Esophagus muscularis mucosa (tissue), 4 donors: Measurements from ENCODE around the gene ZNF627. TPM values are rescaled to one million over a fixed set of nuclear protein-coding genes. Genes with fewer than 3 reads are reported as not detected.

Experiments
- DNase-seq: peaks from one replicate; pipeline ENCODE4 v3.0.0-alpha.2; 2017; ENCODE audit errors: extremely low spot score
- H3K27ac ChIP-seq, 4 donors: fragments of 200-600 bp; sonication (generic); replicated peaks in 1 of 4; 1 replicate in 3 of 4; 2 replicates in 1 of 4; pipeline ENCODE4 v1.5.1; 2016 to 2019; ENCODE audit warnings: mild to moderate bottlenecking in 1 of 4
- H3K27me3 ChIP-seq, 4 donors: fragments of 200-600 bp; sonication (generic); one replicate each; pipeline versions ENCODE4 v1.5.1 to v1.6.0; 2016 to 2019
- H3K36me3 ChIP-seq, 4 donors: fragments of 200-600 bp; sonication (generic); one replicate each; pipeline ENCODE4 v1.5.1; 2016 to 2019
- H3K4me1 ChIP-seq, 4 donors: fragments of 200-600 bp; sonication (generic); one replicate each; pipeline ENCODE4 v1.5.1; 2016 to 2019
- H3K4me3 ChIP-seq, 4 donors: fragments of 200-600 bp; sonication (generic); 1 replicate in 2 of 4; 2 replicates in 2 of 4; pipeline ENCODE4 v1.5.1; 2016 to 2019; ENCODE audit warnings: mild to moderate bottlenecking in 4 of 4, moderate library complexity in 1 of 4
- H3K9me3 ChIP-seq, 4 donors: fragments of 200-600 bp; sonication (generic); 1 replicate in 3 of 4; 2 replicates in 1 of 4; pipeline ENCODE4 v1.5.1; 2016 to 2019
- EP300 ChIP-seq: sonication (generic); formaldehyde crosslinking; IDR thresholded peaks from one replicate; pipeline ENCODE4 v1.6.1; 2017; ENCODE audit warnings: antibody characterized with exemption
- POLR2A ChIP-seq: fragments of 450-650 bp; IDR thresholded peaks from one replicate; pipeline ENCODE4 v1.6.1; 2017; ENCODE audit warnings: antibody characterized with exemption, moderate library complexity, mild to moderate bottlenecking, low read depth
- POLR2AphosphoS5 ChIP-seq, 2 donors: sonication (generic); formaldehyde crosslinking; IDR thresholded peaks; one replicate each; pipeline ENCODE4 v1.6.1; 2017; ENCODE audit warnings: antibody characterized with exemption in 2 of 2
- WGBS: methylation state at CpG from one replicate; pipeline ENCODE4 v1.1.5; 2018; 5-methylcytosine and 5-hydroxymethylcytosine counted together
- intact Hi-C: fragments of 100-400 bp; cut with DNase I; formaldehyde crosslinking; loops from one replicate; pipeline ENCODE4 v1.15.1; 2023
- total RNA-seq, 4 donors: library from RNA; depleted of rRNA; stranded (reverse); fragments of >200 nt; gene quantifications; one replicate each; pipeline versions ENCODE4 v1.1.0 to v1.2.1, GENCODE V29; 2016
- TF ChIP-seq, protein P1 (sequence below), 3 experiments: fragments of 200-600 bp in 2 of 3; fragments of 450-650 bp in 1 of 3; sonication (generic) in 2 of 3; IDR thresholded peaks; one replicate each; pipeline ENCODE4 v1.5.1; 2017 to 2019; ENCODE audit warnings: antibody characterized with exemption in 3 of 3, mild to moderate bottlenecking in 2 of 3, moderate library complexity in 1 of 3

The ZNF627 gene
- total RNA-seq, 4 donors from 2014 or later = 7.8 to 10.2 (median 7.9) TPM

- intact Hi-C loops = no loop called here
- Histone ChIP-seq H3K4me1 (peaks cover 7 to 25% (median 15%) of the 10 kb centered on the region in 4 donors), H3K36me3 (no peaks in the 10 kb centered on the region), H3K27ac (peak within 1 kb of the TSS in 2 of 4 donors; percentile 15 to 33), H3K9me3 (no peaks in the 10 kb centered on the region), H3K4me3 (peak within 1 kb of the TSS; percentile 39 to 51 (median 42)), H3K27me3 (peaks cover 0 to 25% (median 9%) of the 10 kb centered on the region in 4 donors)
- 72% methylated on average over 9 of the region's 18 CpGs for WGBS
- no peak for TF ChIP-seq POLR2AphosphoS5 (IDR thresholded peaks at IDR 0.05)
- no peak for DNase-seq
These were observed 19.6 kb upstream of the ZNF627 start, which contains the start of gene ACP5 for GRCh38 chr19:11577451-11578257. ACP5 (minus strand) TSS chr19:11577645; CDS start chr19:11577317, 328 bp downstream.

GRCh38 chr19:11578258-11579142 lies 18.8 kb upstream of the ZNF627 start:
- H3K9me3 ChIP-seq = no peaks in the 10 kb centered on the region
- WGBS = 35% methylated on average over 17 of the region's 62 CpGs
- peak overlapping the region in 3 of 4 donors; percentile 15 to 33 (median 20) for H3K27ac ChIP-seq
- peaks cover 0 to 25% (median 9%) of the 10 kb centered on the region in 4 donors for H3K27me3 ChIP-seq
- no peaks in the 10 kb centered on the region for H3K36me3 ChIP-seq
- intact Hi-C loops = no loop called here
- peaks cover 7 to 25% (median 15%) of the 10 kb centered on the region in 4 donors for H3K4me1 ChIP-seq
- DNase-seq = no peak
- no peak for TF ChIP-seq POLR2A
- no peak for TF ChIP-seq POLR2AphosphoS5 (IDR thresholded peaks at IDR 0.05)
- TF ChIP-seq EP300 = no peak
- TF ChIP-seq, protein P1, sequence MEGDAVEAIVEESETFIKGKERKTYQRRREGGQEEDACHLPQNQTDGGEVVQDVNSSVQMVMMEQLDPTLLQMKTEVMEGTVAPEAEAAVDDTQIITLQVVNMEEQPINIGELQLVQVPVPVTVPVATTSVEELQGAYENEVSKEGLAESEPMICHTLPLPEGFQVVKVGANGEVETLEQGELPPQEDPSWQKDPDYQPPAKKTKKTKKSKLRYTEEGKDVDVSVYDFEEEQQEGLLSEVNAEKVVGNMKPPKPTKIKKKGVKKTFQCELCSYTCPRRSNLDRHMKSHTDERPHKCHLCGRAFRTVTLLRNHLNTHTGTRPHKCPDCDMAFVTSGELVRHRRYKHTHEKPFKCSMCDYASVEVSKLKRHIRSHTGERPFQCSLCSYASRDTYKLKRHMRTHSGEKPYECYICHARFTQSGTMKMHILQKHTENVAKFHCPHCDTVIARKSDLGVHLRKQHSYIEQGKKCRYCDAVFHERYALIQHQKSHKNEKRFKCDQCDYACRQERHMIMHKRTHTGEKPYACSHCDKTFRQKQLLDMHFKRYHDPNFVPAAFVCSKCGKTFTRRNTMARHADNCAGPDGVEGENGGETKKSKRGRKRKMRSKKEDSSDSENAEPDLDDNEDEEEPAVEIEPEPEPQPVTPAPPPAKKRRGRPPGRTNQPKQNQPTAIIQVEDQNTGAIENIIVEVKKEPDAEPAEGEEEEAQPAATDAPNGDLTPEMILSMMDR (IDR thresholded peaks at IDR 0.05) = no peak
- peak overlapping the region; percentile 39 to 51 (median 42) for H3K4me3 ChIP-seq

DNA sequence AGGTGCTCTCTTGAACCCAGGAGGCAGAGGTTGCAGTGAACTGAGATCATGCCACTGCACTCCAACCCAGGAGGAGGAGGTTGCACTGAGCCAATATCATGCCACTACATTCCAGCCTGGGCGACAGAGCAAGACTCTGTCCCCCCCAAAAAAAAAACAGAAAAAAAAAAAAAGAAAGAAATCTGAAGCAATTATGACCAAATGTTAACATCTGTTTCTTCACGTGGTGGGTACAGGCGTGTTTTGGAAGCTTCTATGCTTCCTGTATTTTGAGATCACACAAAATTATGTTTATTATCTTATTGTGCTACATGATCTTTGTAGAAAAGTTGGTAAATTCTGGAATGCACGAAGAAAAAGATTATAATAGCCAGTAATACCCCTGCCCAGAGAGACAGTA lies 17.2 kb upstream of the ZNF627 start:
- Histone ChIP-seq H3K27me3 (peaks cover 0 to 25% (median 9%) of the 10 kb centered on the region in 4 donors), H3K9me3 (no peaks in the 10 kb centered on the region), H3K36me3 (no peaks in the 10 kb centered on the region), H3K4me1 (peaks cover 7 to 25% (median 15%) of the 10 kb centered on the region in 4 donors), H3K27ac (no peak overlapping the region), H3K4me3 (no peak overlapping the region)
- intact Hi-C loops = no loop called here
- DNase-seq = no peak
- WGBS = 65% methylated on average over 4 of the region's 4 CpGs
- no peak for TF ChIP-seq EP300
- no peak for TF ChIP-seq POLR2A
- TF ChIP-seq, protein P1 (IDR thresholded peaks at IDR 0.05) = no peak
- no peak for TF ChIP-seq POLR2AphosphoS5 (IDR thresholded peaks at IDR 0.05)

- intact Hi-C loops = no loop called here
- no peak overlapping the region for H3K27ac ChIP-seq
These were observed 15.5 kb upstream of the ZNF627 start for GRCh38 chr19:11581740-11582139.

More at GRCh38 chr19:11581740-11582139, 15.5 kb upstream of the ZNF627 start:
- Histone ChIP-seq H3K27me3 (peaks cover 0 to 25% (median 9%) of the 10 kb centered on the region in 4 donors), H3K9me3 (no peaks in the 10 kb centered on the region), H3K4me1 (peaks cover 7 to 25% (median 15%) of the 10 kb centered on the region in 4 donors), H3K36me3 (no peaks in the 10 kb centered on the region), H3K4me3 (no peak overlapping the region)
- TF ChIP-seq POLR2AphosphoS5 (IDR thresholded peaks at IDR 0.05) = no peak
- no peak for TF ChIP-seq EP300
- TF ChIP-seq, protein P1 (IDR thresholded peaks at IDR 0.05) = no peak
- no peak for TF ChIP-seq POLR2A
- no peak for DNase-seq
- 64% methylated on average over 3 of the region's 3 CpGs for WGBS
